NCI-H748 (cell line): ENCODE measurements around the gene PRAME.
"Not testable (repeated sequence)": the region's sequence is repeated elsewhere in the genome, so short reads cannot be mapped to it uniquely, and the experiment has no call there.

Source experiments
- DNase-seq: peaks from one replicate; lab custom pipeline; 2025; ENCODE audit not compliant: unreplicated experiment; lab: John Stamatoyannopoulos, UW

PRAME gene, protein sequence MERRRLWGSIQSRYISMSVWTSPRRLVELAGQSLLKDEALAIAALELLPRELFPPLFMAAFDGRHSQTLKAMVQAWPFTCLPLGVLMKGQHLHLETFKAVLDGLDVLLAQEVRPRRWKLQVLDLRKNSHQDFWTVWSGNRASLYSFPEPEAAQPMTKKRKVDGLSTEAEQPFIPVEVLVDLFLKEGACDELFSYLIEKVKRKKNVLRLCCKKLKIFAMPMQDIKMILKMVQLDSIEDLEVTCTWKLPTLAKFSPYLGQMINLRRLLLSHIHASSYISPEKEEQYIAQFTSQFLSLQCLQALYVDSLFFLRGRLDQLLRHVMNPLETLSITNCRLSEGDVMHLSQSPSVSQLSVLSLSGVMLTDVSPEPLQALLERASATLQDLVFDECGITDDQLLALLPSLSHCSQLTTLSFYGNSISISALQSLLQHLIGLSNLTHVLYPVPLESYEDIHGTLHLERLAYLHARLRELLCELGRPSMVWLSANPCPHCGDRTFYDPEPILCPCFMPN

GRCh38 chr22:22558972-22559603 lies at the start of gene PRAME:
Gene PRAME, minus strand, starts transcription at chr22:22559265. Its CDS starts 2,433 bp downstream, at chr22:22556832.
- peak; percentile 81 for DNase-seq

- DNase-seq = not testable (repeated sequence)
These were observed 49.0 kb upstream of the PRAME start for GRCh38 chr22:22608022-22608421.

GRCh38 chr22:22605074-22605404 lies 46.0 kb upstream of the PRAME start:
- DNase-seq = no peak

GRCh38 chr22:22604326-22605073 lies 45.4 kb upstream of the PRAME start:
- no peak for DNase-seq

DNA sequence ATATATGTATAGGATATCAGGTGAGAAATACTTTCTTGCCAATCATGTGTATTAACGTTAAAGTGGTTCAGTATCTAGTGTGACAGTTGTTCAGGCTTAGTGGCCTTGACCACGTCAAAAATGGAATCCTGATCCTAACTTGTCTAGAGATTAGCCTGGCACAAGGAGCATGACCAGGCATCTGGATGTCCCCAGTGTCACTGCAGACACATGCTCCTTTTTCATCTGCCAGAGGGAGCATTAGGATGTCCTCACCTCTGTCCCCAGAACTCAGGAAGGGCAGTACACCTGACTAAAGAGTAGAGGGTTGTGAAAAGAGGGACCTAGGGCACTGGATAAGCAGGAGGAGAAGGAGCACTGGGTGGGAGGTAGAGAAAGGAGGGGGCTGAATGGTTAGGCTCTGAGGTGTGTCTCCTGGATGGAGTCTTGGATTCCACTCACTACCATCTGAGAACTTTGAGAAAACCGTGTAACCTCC lies 44.4 kb upstream of the PRAME start:
- no peak for DNase-seq

GRCh38 chr22:22600531-22601261 lies 41.6 kb upstream of the PRAME start:
- DNase-seq = no peak

DNA sequence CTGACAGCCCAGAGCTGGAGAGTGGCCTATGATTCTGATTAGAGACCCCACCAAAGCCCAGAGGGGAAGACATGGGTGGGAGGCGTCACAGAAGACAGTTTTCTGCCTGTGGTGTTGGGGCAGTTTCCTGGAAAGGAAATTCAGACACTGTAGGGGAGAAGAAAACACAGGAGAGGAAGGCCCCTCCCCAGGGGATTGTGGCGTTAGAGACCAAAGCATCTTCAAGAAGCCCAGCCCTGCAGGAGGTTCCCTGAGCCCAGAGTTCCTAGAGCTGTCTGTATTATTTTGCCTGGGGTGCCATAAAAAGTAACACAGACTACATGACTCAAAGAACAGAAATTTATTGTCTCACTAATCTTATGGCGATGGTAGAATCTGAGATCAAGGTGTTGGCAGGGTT lies 40.2 kb upstream of the PRAME start:
- DNase-seq = no peak

GRCh38 chr22:22598144-22598543 lies 39.1 kb upstream of the PRAME start:
- no peak for DNase-seq

DNA sequence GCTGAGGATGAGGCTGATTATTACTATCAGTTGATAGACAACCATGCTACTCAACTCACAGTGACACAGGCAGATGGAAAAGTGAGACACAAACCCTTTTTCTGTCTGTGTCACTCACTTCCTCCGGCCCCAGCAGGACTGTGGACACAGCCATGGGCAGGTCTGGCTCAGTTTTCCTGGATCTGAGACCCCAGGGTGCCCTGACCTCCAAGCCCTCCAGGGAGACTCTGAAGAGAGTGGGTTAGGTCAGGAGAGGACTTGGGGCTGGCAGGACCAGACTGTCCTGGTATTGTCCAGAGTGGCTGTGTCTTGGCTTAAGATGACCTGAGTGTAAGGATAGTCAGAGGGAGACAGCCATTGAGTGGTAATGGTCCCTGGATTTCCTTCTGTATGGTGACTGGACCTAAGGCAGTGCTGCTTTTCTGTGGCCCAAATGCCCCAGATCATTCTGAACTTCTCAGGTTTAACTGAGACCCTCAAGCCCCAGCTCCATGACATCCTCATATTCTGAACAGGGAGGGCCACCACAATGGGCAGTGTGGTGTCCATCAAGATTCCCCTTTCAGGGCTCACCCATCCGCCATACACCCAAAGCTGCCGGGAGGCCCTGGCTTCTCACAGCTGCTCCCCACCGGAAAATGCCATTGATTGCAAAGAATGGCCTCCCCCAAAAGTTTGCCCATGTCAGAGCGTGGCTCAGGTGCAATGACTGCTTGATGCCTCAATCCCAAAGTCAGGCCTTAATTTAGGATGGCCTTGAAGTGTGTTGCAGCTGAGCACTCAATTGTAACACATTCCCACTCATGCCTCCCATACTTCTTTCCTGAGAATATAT lies 36.2 kb upstream of the PRAME start:
- DNase-seq = no peak

GRCh38 chr22:22593964-22594656 lies 35.0 kb upstream of the PRAME start:
- peak; percentile 31 for DNase-seq

- DNase-seq = no peak
These were observed 34.2 kb upstream of the PRAME start for GRCh38 chr22:22593250-22593649.

- DNase-seq = no peak
These were observed 32.6 kb upstream of the PRAME start for GRCh38 chr22:22591348-22592299.

DNA sequence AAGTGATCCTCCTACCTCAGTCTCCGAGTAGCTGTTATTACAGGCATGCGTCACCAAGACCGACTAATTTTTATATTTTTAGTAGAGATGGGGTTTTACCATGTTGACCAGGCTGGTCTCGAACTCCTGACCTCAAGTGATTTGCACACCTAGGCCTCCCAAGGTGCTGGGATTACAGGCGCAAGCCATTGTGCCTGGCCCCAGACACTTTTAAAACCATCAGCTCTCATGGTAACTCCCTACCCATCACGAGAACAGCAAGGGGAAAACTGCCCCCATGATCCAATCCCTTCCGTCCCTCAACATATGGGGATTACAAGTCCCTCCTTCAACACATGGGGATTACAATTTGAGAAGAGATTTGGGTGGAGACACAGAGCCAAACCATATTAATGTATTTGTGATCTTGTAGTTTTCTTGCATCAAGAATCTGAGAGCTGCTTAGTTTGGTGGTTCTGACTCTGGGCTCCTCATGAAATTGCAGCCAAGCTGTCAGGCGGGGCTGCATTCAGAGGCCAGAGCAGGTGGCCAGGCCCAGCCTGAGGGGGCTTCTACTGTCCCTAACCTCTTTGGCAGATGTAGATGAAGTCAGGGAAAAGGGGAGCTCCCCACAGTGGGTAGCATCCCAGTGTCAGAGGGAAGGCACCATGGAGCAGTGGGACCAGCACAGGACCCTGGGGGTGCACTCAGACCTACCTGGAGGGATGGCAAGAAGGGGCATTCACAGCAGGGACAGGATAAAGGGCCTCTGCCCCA lies 31.2 kb upstream of the PRAME start:
- DNase-seq = no peak

DNA sequence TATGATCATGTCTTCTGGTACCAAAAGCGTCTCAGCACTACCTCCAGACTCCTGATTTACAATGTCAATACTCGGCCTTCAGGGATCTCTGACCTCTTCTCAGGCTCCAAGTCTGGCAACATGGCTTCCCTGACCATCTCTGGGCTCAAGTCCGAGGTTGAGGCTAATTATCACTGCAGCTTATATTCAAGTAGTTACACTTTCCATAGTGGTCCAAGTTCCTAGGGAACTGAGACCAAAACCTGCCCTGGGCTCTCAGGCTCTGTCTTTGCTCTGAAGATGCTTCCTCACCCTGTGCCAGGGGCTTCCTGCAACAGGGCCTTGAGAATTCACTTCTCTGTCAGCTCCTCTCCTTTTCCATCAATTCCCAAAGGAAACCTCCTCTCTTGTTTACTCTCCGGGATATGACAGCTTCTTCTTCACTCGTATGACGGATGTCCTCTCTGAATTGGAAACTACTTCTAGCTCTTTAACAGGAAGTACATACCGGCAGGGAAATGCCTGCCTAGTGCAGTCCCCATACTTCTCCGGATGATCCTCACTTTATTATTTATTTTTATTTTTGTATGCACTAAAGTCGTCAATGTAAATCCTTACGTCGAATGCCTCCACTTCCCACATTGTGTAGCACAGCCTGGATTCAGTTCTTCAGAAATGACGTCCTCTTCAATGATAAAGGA lies 29.6 kb upstream of the PRAME start:
- no peak for DNase-seq

- no peak for DNase-seq
These were observed 28.6 kb upstream of the PRAME start for GRCh38 chr22:22587577-22588188.

GRCh38 chr22:22584722-22585121 lies 25.7 kb upstream of the PRAME start:
- no peak for DNase-seq

DNA sequence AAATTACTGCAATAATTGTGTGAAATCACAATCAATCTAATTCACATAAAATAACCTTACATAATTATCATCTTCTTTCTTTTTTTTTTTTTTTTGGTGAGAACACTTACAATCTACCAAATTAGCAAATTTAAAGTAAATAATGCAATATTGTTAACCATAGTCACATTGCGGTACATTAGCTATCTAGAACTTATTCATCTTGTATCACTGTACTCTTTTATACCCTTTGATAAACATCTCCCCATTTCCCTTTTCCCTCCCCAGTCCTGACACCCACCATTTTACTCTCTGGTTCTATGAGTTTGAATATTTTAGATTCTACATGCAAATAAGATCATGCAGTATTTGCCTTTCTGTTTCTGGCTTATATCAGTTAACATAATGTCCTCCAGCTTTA lies 24.0 kb upstream of the PRAME start:
- no peak for DNase-seq
